IPS DF 19.7 (cell line): Measurements from ENCODE around the gene IBSP.

Experiments
- DNase-seq: peaks from one replicate; pipeline ENCODE4 v3.0.0-alpha.2; 2013; ENCODE audit warnings: low read depth, low spot score

IBSP gene, protein sequence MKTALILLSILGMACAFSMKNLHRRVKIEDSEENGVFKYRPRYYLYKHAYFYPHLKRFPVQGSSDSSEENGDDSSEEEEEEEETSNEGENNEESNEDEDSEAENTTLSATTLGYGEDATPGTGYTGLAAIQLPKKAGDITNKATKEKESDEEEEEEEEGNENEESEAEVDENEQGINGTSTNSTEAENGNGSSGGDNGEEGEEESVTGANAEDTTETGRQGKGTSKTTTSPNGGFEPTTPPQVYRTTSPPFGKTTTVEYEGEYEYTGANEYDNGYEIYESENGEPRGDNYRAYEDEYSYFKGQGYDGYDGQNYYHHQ

GRCh38 chr4:87799301-87800113, at the start of gene IBSP:
Gene IBSP, plus strand, starts transcription at chr4:87799554. Its CDS starts 2,808 bp downstream, at chr4:87802362.
- no peak for DNase-seq

GRCh38 chr4:87749883-87750282, 49.5 kb upstream of the IBSP start:
- no peak for DNase-seq

DNA sequence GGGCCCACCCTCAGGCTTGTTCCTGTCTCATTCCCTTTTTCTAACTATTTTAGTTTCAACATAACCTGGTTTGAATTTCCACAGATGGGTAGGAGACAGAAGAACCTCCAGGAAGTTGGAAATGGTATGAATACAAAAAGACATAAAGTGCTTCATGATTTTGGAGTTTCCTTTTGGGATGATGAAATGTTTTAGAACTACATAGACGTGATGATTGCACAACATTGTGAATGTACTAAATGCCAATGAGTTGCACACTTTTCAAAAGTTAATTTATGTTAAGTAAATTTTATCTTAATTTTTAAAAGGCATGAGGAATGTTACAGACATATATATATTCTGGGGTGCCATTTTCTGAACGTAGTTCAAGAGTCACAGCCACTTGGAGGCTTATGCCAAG, 41.1 kb upstream of the IBSP start:
- no peak for DNase-seq

- no peak for DNase-seq
These were observed 37.0 kb upstream of the IBSP start for GRCh38 chr4:87762311-87762710.

DNA sequence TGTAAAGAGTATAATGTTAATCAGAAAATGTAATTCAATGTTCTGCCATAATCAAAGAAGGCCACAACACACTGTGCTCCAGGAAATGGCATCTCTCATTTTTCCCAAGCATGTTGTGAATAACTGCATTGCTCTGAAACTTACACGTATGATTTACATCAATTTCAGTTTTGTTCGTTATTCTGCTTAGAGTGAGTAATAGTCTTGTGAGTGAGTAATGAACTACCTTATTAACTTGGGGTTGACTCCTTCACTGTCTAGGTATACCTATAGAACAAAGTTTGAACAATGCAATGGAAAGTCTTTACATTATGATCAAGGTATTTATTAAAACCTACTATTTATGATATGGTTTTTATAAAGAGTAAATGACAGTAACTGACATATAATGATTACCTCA, 17.8 kb upstream of the IBSP start:
- DNase-seq, result no peak

- no peak for DNase-seq
These were observed 15.6 kb upstream of the IBSP start for GRCh38 chr4:87783781-87784180.

DNA sequence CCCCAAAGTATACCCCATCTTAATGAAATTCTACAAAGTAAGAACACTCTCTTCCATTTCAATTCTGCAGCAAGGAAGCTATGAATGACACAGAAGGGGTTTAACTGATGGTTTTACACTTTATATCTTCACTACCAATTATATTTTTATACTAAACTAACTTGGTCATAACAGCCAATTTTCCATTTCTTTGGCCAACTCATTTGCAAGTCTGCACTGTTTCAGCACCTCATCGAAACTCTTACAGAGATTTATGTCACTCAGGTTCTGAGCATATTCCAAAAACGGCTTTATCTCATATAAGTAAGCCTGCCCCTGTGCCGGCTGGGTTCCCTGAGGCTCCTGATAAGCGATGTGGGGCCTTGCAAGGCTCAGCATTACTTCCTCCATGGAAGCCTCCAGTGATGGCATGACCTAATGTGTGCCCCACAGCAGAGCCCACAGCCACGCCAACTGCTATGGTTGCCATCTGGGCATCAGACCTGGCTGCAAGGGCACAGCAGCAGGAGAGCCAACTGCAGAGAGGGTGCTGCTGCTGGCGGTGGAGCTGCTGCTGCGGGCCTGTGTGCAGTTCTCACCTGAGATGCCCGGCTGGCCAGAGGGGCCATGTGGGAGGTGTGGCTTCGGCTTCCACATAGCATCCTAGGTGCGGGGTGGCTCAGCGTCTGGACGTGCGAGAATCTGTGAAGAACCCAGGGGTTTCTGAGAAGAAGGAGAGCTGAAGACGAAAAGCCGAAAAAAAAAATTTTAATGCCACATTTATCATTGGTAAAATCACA, 13.4 kb upstream of the IBSP start:
- no peak for DNase-seq

- DNase-seq, result no peak
These were observed 3.5 kb downstream of the IBSP start for GRCh38 chr4:87802858-87803257.

DNA sequence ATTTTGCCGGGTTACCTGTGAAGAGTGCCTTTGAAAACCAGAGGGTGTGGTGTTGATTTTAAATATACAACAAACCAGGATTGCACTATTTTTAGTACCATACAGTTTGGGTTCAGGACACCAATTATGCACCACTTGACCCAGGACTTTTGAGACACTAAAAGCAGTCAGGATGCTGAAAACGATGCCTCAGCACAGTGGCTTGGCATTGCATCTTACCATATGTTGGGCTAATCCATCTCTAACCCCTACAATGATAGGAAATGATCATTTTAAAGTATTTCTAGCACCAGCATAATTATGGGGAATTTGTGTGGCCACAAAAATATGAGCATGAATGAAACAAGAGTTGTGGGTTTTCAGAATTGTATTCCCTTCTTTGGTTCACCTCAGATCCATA, 4.1 kb downstream of the IBSP start:
- no peak for DNase-seq

- no peak for DNase-seq
These were observed 5.5 kb downstream of the IBSP start for GRCh38 chr4:87804871-87805270.

DNA sequence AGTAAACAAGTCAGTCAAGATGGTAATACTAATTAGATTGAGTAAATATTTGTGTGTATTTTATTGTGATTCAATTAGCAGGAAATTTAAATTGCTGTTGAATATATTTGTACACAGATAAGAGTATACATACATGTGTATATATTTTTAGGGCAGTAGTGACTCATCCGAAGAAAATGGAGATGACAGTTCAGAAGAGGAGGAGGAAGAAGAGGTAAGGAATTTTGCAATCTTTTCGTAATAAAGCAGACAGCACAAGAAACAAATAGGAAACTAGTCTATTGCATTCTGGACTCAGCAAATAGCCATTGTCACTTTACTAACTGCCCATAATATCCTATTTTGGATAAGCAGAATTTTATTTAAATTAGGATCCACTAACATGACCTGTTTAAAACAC, 6.6 kb downstream of the IBSP start:
- DNase-seq, result no peak

DNA sequence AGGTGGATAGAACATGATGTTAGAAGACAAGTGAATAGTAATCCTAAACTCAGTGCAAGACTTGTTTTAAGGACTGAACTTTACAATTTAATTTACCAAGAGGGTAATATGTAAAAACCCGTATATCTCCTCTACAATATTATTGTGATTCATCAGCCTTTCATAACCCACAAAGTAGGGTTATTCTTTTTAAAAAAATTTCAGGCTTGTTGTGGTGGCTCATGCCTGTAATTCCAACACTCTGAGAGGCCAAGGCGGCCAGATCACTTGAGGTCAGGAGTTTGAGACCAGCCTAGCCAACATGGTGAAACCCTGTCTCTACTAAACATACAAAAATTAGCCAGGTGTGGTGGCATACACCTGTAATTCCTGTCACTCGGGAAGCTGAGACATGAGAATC, 7.2 kb downstream of the IBSP start:
- no peak for DNase-seq

DNA sequence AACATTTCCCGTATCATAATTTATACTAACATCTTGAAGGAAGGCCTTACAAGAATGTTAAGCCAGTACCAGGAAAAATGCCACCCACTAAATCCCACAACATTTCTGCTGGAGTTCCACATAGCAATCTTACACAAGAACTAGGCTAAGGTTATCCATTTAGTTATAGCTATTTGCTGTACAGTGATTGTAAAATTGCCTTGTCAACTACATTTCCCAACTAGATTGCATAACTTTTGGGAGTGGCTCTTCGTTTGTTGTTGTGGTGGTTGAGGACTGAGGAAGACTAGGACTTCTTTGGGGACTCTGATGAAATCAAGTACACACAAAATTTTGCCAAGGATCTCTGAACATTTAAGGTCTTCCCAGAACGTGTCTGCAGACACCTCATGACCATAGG, 8.0 kb downstream of the IBSP start:
- no peak for DNase-seq

- no peak for DNase-seq
These were observed 12.6 kb downstream of the IBSP start for GRCh38 chr4:87811977-87812376.

DNA sequence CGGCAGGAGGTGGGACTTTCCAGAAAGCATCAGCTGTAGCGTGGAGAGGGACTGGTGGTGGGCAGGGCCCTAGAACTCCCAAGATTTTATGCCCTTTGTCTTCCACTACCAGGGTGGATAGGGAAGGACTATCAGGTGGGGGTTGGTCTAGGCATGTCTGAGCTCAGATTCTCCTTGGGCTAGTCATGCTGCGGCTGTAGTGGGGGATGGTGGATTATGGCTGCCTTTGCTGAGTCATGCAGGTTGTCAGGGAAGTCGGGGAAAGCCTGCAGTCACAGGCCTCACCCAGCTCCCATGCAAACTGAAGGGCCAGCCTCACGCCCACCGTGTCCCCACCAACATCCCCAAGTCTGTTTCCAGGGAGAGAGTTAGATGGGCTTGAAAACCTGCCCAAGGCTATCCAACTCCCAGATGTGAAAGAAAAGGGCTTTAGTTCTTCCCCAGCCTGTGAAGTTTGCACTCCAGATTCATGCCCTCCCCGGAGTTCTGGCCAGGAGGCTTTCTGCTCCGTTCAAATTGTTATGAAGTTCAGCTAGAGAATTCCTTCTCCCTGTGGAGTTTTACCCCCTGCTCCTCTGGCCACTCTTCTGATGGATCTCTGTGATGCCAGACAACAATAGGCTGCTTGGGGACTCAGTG, 20.0 kb downstream of the IBSP start:
- DNase-seq, result peak; percentile 52

- no peak for DNase-seq
These were observed 23.8 kb downstream of the IBSP start for GRCh38 chr4:87823200-87823599.

GRCh38 chr4:87823724-87824123, 24.4 kb downstream of the IBSP start:
- DNase-seq, result no peak

GRCh38 chr4:87824352-87824751, 25.0 kb downstream of the IBSP start:
- no peak for DNase-seq

DNA sequence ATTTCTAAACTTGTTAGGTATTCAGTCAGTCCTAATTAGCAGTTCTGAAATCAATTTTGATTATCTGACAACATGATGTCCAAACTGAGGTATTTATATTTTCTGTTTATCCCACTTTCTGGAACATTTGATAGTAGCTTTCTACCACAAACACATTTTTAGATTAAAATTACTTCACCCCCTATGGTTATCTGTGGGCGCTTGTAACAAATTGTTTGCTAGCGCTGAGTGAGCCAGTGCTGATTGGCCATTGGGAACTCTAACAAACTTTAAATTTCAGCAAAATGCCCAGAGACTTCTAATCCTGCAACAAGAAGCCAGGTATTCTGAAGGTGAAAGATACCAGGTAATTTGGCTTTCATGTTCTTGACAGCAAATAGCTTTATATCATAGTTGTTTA, 33.3 kb downstream of the IBSP start, which contains the start of gene MEPE:
TSS of gene MEPE (plus strand) at position 301 of the 400 bp plus-strand sequence. CDS start 1,746 bp downstream, outside the sequence.
- DNase-seq, result no peak

- no peak for DNase-seq
These were observed 35.0 kb downstream of the IBSP start for GRCh38 chr4:87834401-87834800.

DNA sequence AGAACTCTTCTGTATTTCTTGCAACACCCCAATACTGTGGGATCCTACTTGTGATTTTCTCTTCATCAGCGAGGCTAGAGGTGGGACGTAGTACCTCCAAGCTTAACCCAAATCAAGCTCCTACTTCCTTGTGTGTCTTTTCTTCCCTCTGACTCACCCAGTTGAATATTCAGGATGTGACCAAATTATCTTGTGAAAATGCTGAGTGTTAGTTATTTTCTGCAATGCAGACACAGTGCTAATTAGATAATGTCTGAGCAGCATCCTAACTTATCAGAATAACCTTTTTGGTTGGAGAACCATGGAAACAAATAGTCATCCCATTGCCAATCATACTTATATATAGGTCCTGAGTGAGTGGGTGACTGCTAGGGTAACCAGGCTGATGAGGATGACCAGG, 35.8 kb downstream of the IBSP start:
- DNase-seq, result no peak

DNA sequence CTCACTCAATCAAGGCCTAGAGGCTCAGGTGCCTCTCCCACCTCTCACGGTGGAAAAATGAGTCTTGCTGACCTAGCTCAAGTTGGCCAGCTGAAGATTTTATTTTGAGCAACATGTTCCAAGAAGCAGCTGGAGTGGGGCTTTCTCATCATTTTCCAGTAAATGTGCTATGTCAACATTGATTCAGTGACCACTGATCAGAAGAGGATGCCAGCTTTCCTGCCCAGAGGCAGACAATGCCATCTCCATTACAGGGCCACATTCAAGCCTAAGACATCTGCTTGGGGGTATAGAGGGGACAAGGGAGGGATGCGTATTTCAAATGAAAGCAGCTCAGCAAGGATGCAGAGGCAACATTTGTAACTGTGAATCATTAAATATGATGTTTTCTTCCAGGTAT, 36.4 kb downstream of the IBSP start:
- DNase-seq, result no peak
